Tracheal epithelial cell (primary cell): ENCODE results near the gene PCDH19. TPM values are rescaled to one million over a fixed set of nuclear protein-coding genes. Genes with fewer than 3 reads are reported as not detected.

ENCODE experiments used
- total RNA-seq: library from RNA; depleted of rRNA; stranded (reverse); fragments of >200 nt; gene quantifications from 2 replicates; pipeline ENCODE4 v1.2.1, GENCODE V29; 2014

The PCDH19 gene, protein sequence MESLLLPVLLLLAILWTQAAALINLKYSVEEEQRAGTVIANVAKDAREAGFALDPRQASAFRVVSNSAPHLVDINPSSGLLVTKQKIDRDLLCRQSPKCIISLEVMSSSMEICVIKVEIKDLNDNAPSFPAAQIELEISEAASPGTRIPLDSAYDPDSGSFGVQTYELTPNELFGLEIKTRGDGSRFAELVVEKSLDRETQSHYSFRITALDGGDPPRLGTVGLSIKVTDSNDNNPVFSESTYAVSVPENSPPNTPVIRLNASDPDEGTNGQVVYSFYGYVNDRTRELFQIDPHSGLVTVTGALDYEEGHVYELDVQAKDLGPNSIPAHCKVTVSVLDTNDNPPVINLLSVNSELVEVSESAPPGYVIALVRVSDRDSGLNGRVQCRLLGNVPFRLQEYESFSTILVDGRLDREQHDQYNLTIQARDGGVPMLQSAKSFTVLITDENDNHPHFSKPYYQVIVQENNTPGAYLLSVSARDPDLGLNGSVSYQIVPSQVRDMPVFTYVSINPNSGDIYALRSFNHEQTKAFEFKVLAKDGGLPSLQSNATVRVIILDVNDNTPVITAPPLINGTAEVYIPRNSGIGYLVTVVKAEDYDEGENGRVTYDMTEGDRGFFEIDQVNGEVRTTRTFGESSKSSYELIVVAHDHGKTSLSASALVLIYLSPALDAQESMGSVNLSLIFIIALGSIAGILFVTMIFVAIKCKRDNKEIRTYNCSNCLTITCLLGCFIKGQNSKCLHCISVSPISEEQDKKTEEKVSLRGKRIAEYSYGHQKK (N-terminal part only)
- under 0.01 TPM in 1 of 2 replicates, not detected in the other for total RNA-seq

DNA sequence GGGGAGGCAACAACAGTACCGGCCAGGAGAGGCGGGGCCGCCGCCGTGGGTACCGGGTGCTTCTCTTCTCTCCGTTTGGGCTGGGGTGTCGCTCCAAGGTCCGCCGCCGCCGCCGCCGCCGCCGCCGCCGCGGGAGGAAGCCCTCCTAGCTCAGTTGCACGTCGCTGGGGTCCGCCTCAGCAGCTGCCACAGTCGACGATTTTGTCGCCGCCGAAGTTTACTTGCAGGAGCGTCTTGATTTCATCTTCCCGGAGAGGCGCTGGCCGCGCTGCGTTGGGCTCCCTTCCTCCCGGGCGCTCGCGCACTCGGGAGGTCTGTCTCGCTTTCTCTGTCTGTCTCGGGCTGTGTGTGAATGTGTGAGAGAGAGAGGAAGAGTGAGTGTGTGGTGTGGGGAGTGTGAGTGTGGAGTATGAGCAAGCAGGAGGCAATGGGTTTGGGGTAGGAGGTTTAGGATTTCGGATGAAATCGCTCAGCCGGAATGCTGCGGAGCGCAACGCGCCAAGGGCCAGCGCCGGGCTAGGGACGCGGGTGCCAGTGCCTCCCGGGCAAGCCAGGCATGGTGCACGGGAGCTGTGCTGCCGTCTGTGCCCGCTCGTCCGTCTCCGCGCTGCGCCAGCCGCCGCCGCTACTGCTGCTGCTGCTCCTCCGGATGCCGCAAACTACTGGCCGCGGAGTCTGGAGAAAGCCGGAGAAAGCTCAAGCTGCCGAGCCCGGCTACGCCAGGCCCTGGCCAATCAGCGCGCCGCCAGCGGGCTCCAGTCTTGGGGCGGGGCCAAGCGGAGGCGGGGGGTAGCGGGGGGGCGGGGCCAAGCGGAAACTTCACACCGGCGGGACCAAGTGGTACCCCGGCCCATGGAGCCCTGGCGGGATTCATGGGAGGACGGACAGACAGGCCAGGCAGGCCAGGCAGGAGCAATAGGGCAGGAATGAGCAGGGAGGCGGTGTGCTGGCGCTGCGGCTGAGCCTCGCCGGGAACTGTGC, at the start of gene PCDH19:
TSS of gene PCDH19 (minus strand) at position 664 of the 981 bp plus-strand sequence. CDS start 1,676 bp downstream, outside the sequence.

Other genes starting within 250 kb of the PCDH19 start
- gene TNMD, start 174.7 kb upstream of the PCDH19 start, total RNA-seq: not detected in 2 replicates
- gene TSPAN6, start 226.5 kb upstream of the PCDH19 start, total RNA-seq: 25.2 and 25.5 TPM in 2 replicates
- gene SRPX2, start 233.9 kb upstream of the PCDH19 start, total RNA-seq: 15.9 and 16.8 TPM in 2 replicates